HL-60/S4 treated with phorbol 12-myristate 13-acetate at 8.2 ng/mL for 4 days and 3 days (cell line): ENCODE results near the gene KCNK5.

ENCODE experiments used
- in situ Hi-C: fragments of 300-500 bp; cut with MboI; formaldehyde crosslinking; loops from 2 replicates; pipeline ENCODE4 v1.15.0; 2022; ENCODE audit warnings: low sequenced_read_pairs

Gene KCNK5

GRCh38 chr6:39199976-39200375, 29.3 kb downstream of the KCNK5 start:
- in situ Hi-C loops = no loop called here

- in situ Hi-C loops = no loop called here
Measured at GRCh38 chr6:39199231-39199940, 29.9 kb downstream of the KCNK5 start.

GRCh38 chr6:39198528-39198927, 30.7 kb downstream of the KCNK5 start:
- in situ Hi-C loops = no loop called here

- in situ Hi-C loops = no loop called here
Measured at GRCh38 chr6:39197922-39198500, 31.3 kb downstream of the KCNK5 start.

- in situ Hi-C loops = no loop called here
Measured at GRCh38 chr6:39197521-39197920, 31.8 kb downstream of the KCNK5 start.

GRCh38 chr6:39196673-39197091, 32.6 kb downstream of the KCNK5 start:
- in situ Hi-C loops = no loop called here

GRCh38 chr6:39195792-39196385, 33.4 kb downstream of the KCNK5 start:
- in situ Hi-C loops = no loop called here

GRCh38 chr6:39194466-39194865, 34.8 kb downstream of the KCNK5 start:
- in situ Hi-C loops = no loop called here

GRCh38 chr6:39193201-39193791, 36.0 kb downstream of the KCNK5 start:
- in situ Hi-C loops = no loop called here

GRCh38 chr6:39192736-39193135, 36.5 kb downstream of the KCNK5 start:
- in situ Hi-C loops = no loop called here

GRCh38 chr6:39191236-39191930, 37.9 kb downstream of the KCNK5 start:
- in situ Hi-C loops = no loop called here

- in situ Hi-C loops = no loop called here
Measured at GRCh38 chr6:39190545-39191235, 38.6 kb downstream of the KCNK5 start.

GRCh38 chr6:39189915-39190544, 39.2 kb downstream of the KCNK5 start:
- in situ Hi-C loops = no loop called here

GRCh38 chr6:39189131-39189530, 40.1 kb downstream of the KCNK5 start:
- in situ Hi-C loops = no loop called here

- in situ Hi-C loops = no loop called here
Measured at GRCh38 chr6:39188571-39188970, 40.7 kb downstream of the KCNK5 start.

GRCh38 chr6:39188098-39188450, 41.2 kb downstream of the KCNK5 start:
- in situ Hi-C loops = no loop called here

GRCh38 chr6:39184906-39185580, 44.2 kb downstream of the KCNK5 start:
- in situ Hi-C loops = no loop called here

GRCh38 chr6:39182604-39183003, 46.7 kb downstream of the KCNK5 start:
- in situ Hi-C loops = no loop called here

- in situ Hi-C loops = no loop called here
Measured at GRCh38 chr6:39181826-39182225, 47.4 kb downstream of the KCNK5 start.

- in situ Hi-C loops = no loop called here
Measured at GRCh38 chr6:39181333-39181732, 47.9 kb downstream of the KCNK5 start.
